IMR-90 (cell line): ENCODE measurements around the gene XPR1. TPM values are rescaled to one million over a fixed set of nuclear protein-coding genes. Genes with fewer than 3 reads are reported as not detected.
A peak's percentile ranks its signal among the peaks of the same experiment; 100 is the strongest.

Source experiments
- ATAC-seq: fragments of 200-7000 bp; cut with Tn5 transposase; 2 replicates; pipeline ENCODE4 v1.9.1; 2020; ENCODE audit warnings: low read depth, mild to moderate bottlenecking, moderate library complexity
- BruUV-seq: library from RNA; stranded (reverse); fragments of 400-500 nt; replicated peaks from 2 replicates; lab custom pipeline; 2021; lab: Mats Ljungman, UMichigan
- CTCF ChIA-PET: fragments of 300-600 bp; formaldehyde crosslinking; extraction: SDS; loops from one replicate; lab custom pipeline; 2021; ENCODE audit warnings: antibody characterized with exemption; lab: Yijun Ruan, JAX
- POLR2A ChIA-PET: fragments of 300-600 bp; sonication (Branson Sonifier 250); formaldehyde crosslinking; loops from one replicate; lab custom pipeline; 2022; ENCODE audit warnings: antibody characterized with exemption; ENCODE audit not compliant: unreplicated experiment; lab: Charles Lee
- DNase-seq: peaks from one replicate; pipeline ENCODE4 v3.0.0; 2013
- H2AFZ ChIP-seq: replicated peaks from 2 replicates; pipeline ENCODE3; 2013; ENCODE audit warnings: low read length, mild to moderate bottlenecking; ENCODE audit not compliant: poor library complexity
- H2AK5ac ChIP-seq: 2 replicates; pipeline ENCODE4 v1.6.1; 2013; ENCODE audit warnings: low read depth, low read length, inconsistent platforms
- H2AK9ac ChIP-seq: replicated peaks from 2 replicates; pipeline ENCODE3; 2013; ENCODE audit warnings: mild to moderate bottlenecking, low read depth, low read length, moderate library complexity; ENCODE audit not compliant: poor library complexity
- H2BK120ac ChIP-seq: 2 replicates; pipeline ENCODE4 v1.6.1; 2013; ENCODE audit warnings: low read depth, low read length, inconsistent platforms
- H2BK15ac ChIP-seq: 3 replicates; pipeline ENCODE4 v1.6.1; 2013; ENCODE audit warnings: low read depth, low read length, inconsistent platforms
- H2BK20ac ChIP-seq: 2 replicates; pipeline ENCODE4 v1.6.1; 2013; ENCODE audit warnings: low read depth, mild to moderate bottlenecking, inconsistent platforms, low read length, moderate library complexity
- H2BK5ac ChIP-seq: 2 replicates; pipeline ENCODE4 v1.6.1; 2013; ENCODE audit warnings: mild to moderate bottlenecking, low read depth, low read length, inconsistent platforms; ENCODE audit not compliant: poor library complexity, severe bottlenecking
- H3K14ac ChIP-seq: replicated peaks from 2 replicates; pipeline ENCODE4 v1.6.1; 2013; ENCODE audit warnings: low read depth, low read length, inconsistent platforms
- H3K18ac ChIP-seq: 2 replicates; pipeline ENCODE4 v1.6.1; 2013; ENCODE audit warnings: low read depth, low read length, control low read depth
- H3K23ac ChIP-seq: 2 replicates; pipeline ENCODE4 v1.6.1; 2013; ENCODE audit warnings: low read depth, low read length, inconsistent platforms
- H3K27ac ChIP-seq: 2 replicates; pipeline ENCODE4 v1.5.1; 2013; ENCODE audit warnings: mild to moderate bottlenecking, control low read depth, low read length; ENCODE audit not compliant: insufficient read depth
- H3K27me3 ChIP-seq: 2 replicates; pipeline ENCODE4 v1.6.1; 2013; ENCODE audit warnings: low read length; ENCODE audit not compliant: control insufficient read depth, insufficient read depth
- H3K36me3 ChIP-seq: 2 replicates; pipeline ENCODE4 v1.6.1; 2013; ENCODE audit warnings: low read length, mixed read lengths; ENCODE audit not compliant: control insufficient read depth, insufficient read depth
- H3K4ac ChIP-seq: 2 replicates; pipeline ENCODE4 v1.6.1; 2013; ENCODE audit warnings: low read depth, low read length, inconsistent platforms
- H3K4me1 ChIP-seq: 2 replicates; pipeline ENCODE4 v1.6.1; 2013; ENCODE audit warnings: low read length, mixed read lengths; ENCODE audit not compliant: control insufficient read depth, insufficient read depth
- H3K4me2 ChIP-seq: 2 replicates; pipeline ENCODE4 v1.6.1; 2013; ENCODE audit warnings: low read depth, mild to moderate bottlenecking, control low read depth, low read length, moderate library complexity
- H3K4me3 ChIP-seq: 2 replicates; pipeline ENCODE4 v1.5.1; 2013; ENCODE audit warnings: low read depth, mild to moderate bottlenecking, control low read depth, low read length, moderate library complexity; ENCODE audit not compliant: insufficient read depth
- H3K56ac ChIP-seq: 2 replicates; pipeline ENCODE4 v1.6.1; 2013; ENCODE audit warnings: low read length, inconsistent platforms; ENCODE audit not compliant: insufficient read depth; ENCODE audit errors: extremely low read depth
- H3K79me1 ChIP-seq, 2 experiments: 2 replicates each; pipeline ENCODE4 v1.6.1; 2013; ENCODE audit warnings: low read length in 2 of 2, inconsistent platforms in 1 of 2, low read depth in 1 of 2
- H3K9ac ChIP-seq: 2 replicates; pipeline ENCODE4 v1.6.1; 2013; ENCODE audit warnings: low read depth, low read length, control low read depth
- H3K9me1 ChIP-seq: 2 replicates; pipeline ENCODE4 v1.6.1; 2013; ENCODE audit warnings: low read length, inconsistent platforms; ENCODE audit not compliant: insufficient read depth
- H3K9me3 ChIP-seq: 2 replicates; pipeline ENCODE4 v1.6.1; 2013; ENCODE audit warnings: low read length; ENCODE audit not compliant: control insufficient read depth, insufficient read depth
- H4K20me1 ChIP-seq: 2 replicates; pipeline ENCODE4 v1.6.1; 2013; ENCODE audit warnings: low read length, inconsistent platforms; ENCODE audit not compliant: insufficient read depth
- H4K5ac ChIP-seq: 2 replicates; pipeline ENCODE4 v1.6.1; 2013; ENCODE audit warnings: mild to moderate bottlenecking, low read depth, low read length, control low read depth
- H4K8ac ChIP-seq, 2 experiments: 2 replicates each; pipeline ENCODE4 v1.6.1; 2013; ENCODE audit warnings: low read depth in 2 of 2, low read length in 2 of 2, control low read depth in 1 of 2, inconsistent platforms in 1 of 2
- H4K91ac ChIP-seq: 2 replicates; pipeline ENCODE4 v1.6.1; 2013; ENCODE audit warnings: low read depth, low read length, inconsistent platforms; ENCODE audit not compliant: insufficient read depth
- MAFK ChIP-seq: IDR thresholded peaks from 2 replicates; pipeline ENCODE4 v1.6.1; 2012; ENCODE audit warnings: low read depth, low read length, improper control_type of control experiment
- POLR2A ChIP-seq: IDR thresholded peaks from 2 replicates; pipeline ENCODE4 v1.6.1; 2012; ENCODE audit warnings: mild to moderate bottlenecking, low read depth, low read length
- dilution Hi-C: fragments of 300-500 bp; cut with HindIII; formaldehyde crosslinking; loops from one replicate; pipeline ENCODE4 v1.14.3; 2018; ENCODE audit warnings: low sequenced_read_pairs; ENCODE audit not compliant: unreplicated experiment
- in situ Hi-C: fragments of 300-500 bp; cut with MboI; formaldehyde crosslinking; loops from 3 replicates; pipeline ENCODE4 v1.14.3; 2019; ENCODE audit warnings: low sequenced_read_pairs, inconsistent platforms, mixed read lengths
- intact Hi-C: fragments of 100-400 bp; cut with micrococcal nuclease; formaldehyde crosslinking; loops from 2 replicates; pipeline ENCODE4 v1.10.0; 2022
- polyA plus RNA-seq, 3 experiments: library from polyadenylated mRNA; depleted of rRNA; stranded (reverse); fragments of >200 nt; gene quantifications; 2 replicates each; pipeline ENCODE4 v1.2.3, GENCODE V29; 2012; ENCODE audit warnings: low replicate concordance in 1 of 3
- total RNA-seq: library from RNA; depleted of rRNA; stranded (reverse); fragments of >200 nt; gene quantifications from 2 replicates; pipeline ENCODE4 v1.2.3, GENCODE V29; 2012

Gene XPR1
- total and polyA plus RNA-seq, 2 of the 4 experiments (the other 2 are of a cell fraction): 11.8 to 25.1 TPM

DNA sequence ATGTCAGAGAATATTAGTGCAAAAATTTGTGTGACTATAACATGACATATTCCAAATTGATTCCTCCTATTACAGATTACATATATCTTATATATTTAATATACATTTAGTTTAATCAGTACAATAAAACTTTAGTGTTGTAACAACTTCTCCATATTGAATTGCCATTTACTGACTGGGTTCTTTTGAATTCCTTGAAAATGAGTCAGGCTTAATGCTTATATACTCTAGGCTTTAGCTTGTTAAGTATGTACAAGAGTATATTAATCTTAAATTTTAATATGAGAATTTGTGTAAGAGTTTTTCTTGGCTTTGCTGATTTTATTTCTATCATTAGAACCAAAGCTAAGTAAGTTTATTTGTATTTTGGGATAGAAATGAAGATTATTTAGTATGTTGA, 40.3 kb downstream of the XPR1 start:
- intact Hi-C loops: no loop called here
- ATAC-seq (peak; percentile 59; the same call in 1 of the 2 replicates), DNase-seq (peak; percentile 69)
- Histone ChIP-seq H2BK120ac (no peak overlapping the region), H3K18ac (no peak overlapping the region), H3K9me1 (peaks cover 8% of the 10 kb centered on the region), H2AK9ac (no peak overlapping the region), H3K27ac (no peak overlapping the region), H3K9me3 (peaks cover 3% of the 10 kb centered on the region; the same call in 1 of the 2 replicates), H4K91ac (no peak overlapping the region), H3K36me3 (no peaks in the 10 kb centered on the region), H3K4me3 (no peak overlapping the region), H2BK20ac (no peak overlapping the region), H3K4ac (no peak overlapping the region), H3K27me3 (no peaks in the 10 kb centered on the region), H4K8ac (no peak overlapping the region), H3K4me2 (0 out of 2 replicates have a peak overlapping the region, but pooled peaks have one; percentile 5), H3K14ac (no peak overlapping the region), H3K4me1 (peaks cover 4% of the 10 kb centered on the region), H3K9ac (no peak overlapping the region), H2BK5ac (no peak overlapping the region), H2BK15ac (no peak overlapping the region), H2AFZ (no peak overlapping the region), H4K5ac (no peak overlapping the region), H3K79me1 (peaks cover 23 to 36% of the 10 kb centered on the region in 2 experiments), H3K23ac (no peak overlapping the region), H2AK5ac (no peak overlapping the region), H4K20me1 (peaks cover 11% of the 10 kb centered on the region), H3K56ac (no peak overlapping the region)
- dilution Hi-C loops: no loop called here
- BruUV-seq: no TSS peak
- ChIA-PET POLR2A (no interaction called here), CTCF (no interaction called here)
- in situ Hi-C loops: no loop called here
- no peak for TF ChIP-seq MAFK
- no peak for TF ChIP-seq POLR2A
